Osteoblast (primary cell): Measurements from ENCODE around the gene SNAPC4. TPM values are rescaled to one million over a fixed set of nuclear protein-coding genes. Genes with fewer than 3 reads are reported as not detected.

Experiments
- DNase-seq: peaks from one replicate; pipeline ENCODE4 v3.0.0; 2011; ENCODE audit warnings: low spot score, mixed read lengths; ENCODE audit not compliant: insufficient read length; ENCODE audit errors: missing footprints
- H2AFZ ChIP-seq: 2 replicates; pipeline ENCODE4 v1.6.0; 2011; ENCODE audit warnings: mild to moderate bottlenecking, low read length
- H3K27ac ChIP-seq: 2 replicates; pipeline ENCODE4 v1.5.1; 2011; ENCODE audit warnings: mild to moderate bottlenecking, low read depth, low read length, moderate library complexity
- H3K27me3 ChIP-seq: 2 replicates; pipeline ENCODE4 v1.6.0; 2012; ENCODE audit warnings: mild to moderate bottlenecking, control low read depth, inconsistent platforms, low read length, moderate library complexity; ENCODE audit not compliant: insufficient read depth
- H3K36me3 ChIP-seq: 2 replicates; pipeline ENCODE4 v1.5.1; 2011; ENCODE audit warnings: mild to moderate bottlenecking, low read length, control low read depth, moderate library complexity; ENCODE audit not compliant: insufficient read depth
- H3K4me1 ChIP-seq: 2 replicates; pipeline ENCODE4 v1.5.1; 2011; ENCODE audit warnings: mild to moderate bottlenecking, low read length, control low read depth, moderate library complexity; ENCODE audit not compliant: insufficient read depth
- H3K4me2 ChIP-seq: 2 replicates; pipeline ENCODE4 v1.6.0; 2011; ENCODE audit warnings: mild to moderate bottlenecking, low read length; ENCODE audit not compliant: insufficient read depth
- H3K4me3 ChIP-seq: fragments of 200-600 bp; sonication (generic); 3 replicates; pipeline ENCODE4 v1.5.1; 2012; ENCODE audit warnings: mild to moderate bottlenecking, low read length, inconsistent platforms; ENCODE audit not compliant: insufficient read depth
- H3K79me2 ChIP-seq: 2 replicates; pipeline ENCODE4 v1.6.0; 2012; ENCODE audit warnings: mild to moderate bottlenecking, low read length, control low read depth, inconsistent platforms; ENCODE audit not compliant: insufficient read depth
- H3K9me3 ChIP-seq: 2 replicates; pipeline ENCODE4 v1.5.1; 2011; ENCODE audit warnings: low read depth, low read length, control low read depth
- H4K20me1 ChIP-seq: 2 replicates; pipeline ENCODE4 v1.6.0; 2012; ENCODE audit warnings: mild to moderate bottlenecking, low read length, control low read depth; ENCODE audit not compliant: insufficient read depth
- CTCF ChIP-seq: IDR thresholded peaks from 2 replicates; pipeline ENCODE4 v1.5.1; 2011; ENCODE audit warnings: mild to moderate bottlenecking, low read depth, low read length, moderate library complexity; ENCODE audit errors: extremely low read depth
- total RNA-seq: library from RNA; depleted of rRNA; stranded (reverse); fragments of >200 nt; gene quantifications from 2 replicates; pipeline ENCODE4 v1.2.3, GENCODE V29; 2012

The SNAPC4 gene
- total RNA-seq, 1 donor = 9.0 TPM

DNA sequence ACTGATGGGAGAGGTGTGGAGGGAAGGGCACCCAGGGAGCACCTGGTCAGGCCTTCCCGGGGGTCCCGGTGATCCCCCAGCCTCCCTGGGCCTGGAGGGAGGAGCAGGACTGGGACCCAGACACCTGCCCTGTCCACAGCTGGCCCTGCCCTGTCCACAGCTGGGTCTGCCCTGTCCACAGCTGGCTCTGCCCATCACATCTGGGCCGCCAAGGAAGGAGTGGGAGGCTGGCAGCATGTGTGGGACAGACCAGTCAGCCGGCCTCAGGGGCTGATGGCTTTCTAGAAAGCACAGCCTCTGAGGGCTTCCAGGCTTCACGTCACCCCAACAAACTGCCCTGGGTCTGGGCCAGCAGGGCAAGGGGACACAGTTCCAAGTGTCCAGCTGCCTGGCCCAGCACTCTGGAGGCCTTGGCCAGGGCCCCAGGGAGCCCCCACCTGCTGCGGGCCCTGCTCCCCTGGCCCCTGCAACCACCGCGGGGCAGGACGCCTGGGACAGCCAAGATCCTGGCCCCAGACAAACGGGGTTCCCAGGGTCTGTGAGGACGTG is 48.6 kb downstream of the SNAPC4 start:
- peaks cover 12% of the 10 kb centered on the region for H3K4me1 ChIP-seq
- H3K27ac ChIP-seq = no peak overlapping the region
- peaks cover 41% of the 10 kb centered on the region for H4K20me1 ChIP-seq
- H3K4me2 ChIP-seq = no peak overlapping the region
- H3K4me3 ChIP-seq = no peak overlapping the region
- H3K9me3 ChIP-seq = no peaks in the 10 kb centered on the region
- peaks cover 20% of the 10 kb centered on the region for H3K36me3 ChIP-seq
- no peaks in the 10 kb centered on the region for H3K27me3 ChIP-seq
- DNase-seq = no peak
- H2AFZ ChIP-seq = no peak overlapping the region
- TF ChIP-seq CTCF = no peak
- H3K79me2 ChIP-seq = no peaks in the 10 kb centered on the region

Other genes starting within 250 kb of the SNAPC4 start
- under 0.01 TPM in 1 of 2 replicates, not detected in the other for gene LHX3, start 195.0 kb downstream of the SNAPC4 start, total RNA-seq
- 6.8 and 12.7 TPM in 2 replicates for gene QSOX2, start 154.4 kb downstream of the SNAPC4 start, total RNA-seq
- under 0.01 TPM in 1 of 2 replicates, not detected in the other for gene CCDC187, start 96.1 kb downstream of the SNAPC4 start, total RNA-seq
- gene GPSM1, start 72.6 kb downstream of the SNAPC4 start, total RNA-seq = 30.9 and 39.1 TPM in 2 replicates
- gene DNLZ, start 36.4 kb downstream of the SNAPC4 start, total RNA-seq = 4.3 and 4.4 TPM in 2 replicates
- gene CARD9, start 26.5 kb downstream of the SNAPC4 start, total RNA-seq = 1.8 and 5.1 TPM in 2 replicates
- gene ENTR1, start 10.4 kb upstream of the SNAPC4 start, total RNA-seq = 37.4 and 40.2 TPM in 2 replicates
- 36.8 and 39.1 TPM in 2 replicates for gene PMPCA, start 10.5 kb upstream of the SNAPC4 start, total RNA-seq
- gene INPP5E, start 39.7 kb upstream of the SNAPC4 start, total RNA-seq = 7.4 and 8.3 TPM in 2 replicates
- gene SEC16A, start 82.9 kb upstream of the SNAPC4 start, total RNA-seq = 36.8 and 38.4 TPM in 2 replicates
- gene NOTCH1, start 145.9 kb upstream of the SNAPC4 start, total RNA-seq = 10.5 and 14.4 TPM in 2 replicates